Ishikawa (cell line): ENCODE data around the gene TADA3.

Experiments
- CREB1 ChIP-seq: IDR thresholded peaks from 2 replicates; pipeline ENCODE4 v1.6.1; 2012; ENCODE audit warnings: low read depth
- MAX ChIP-seq: IDR thresholded peaks from 2 replicates; pipeline ENCODE4 v1.6.1; 2012
- REST ChIP-seq: IDR thresholded peaks from 2 replicates; pipeline ENCODE4 v1.6.1; 2012; ENCODE audit warnings: low read depth, mild to moderate bottlenecking
- TCF12 ChIP-seq: IDR thresholded peaks from 2 replicates; pipeline ENCODE4 v1.6.1; 2012; ENCODE audit warnings: low read depth

- TF ChIP-seq CREB1 (no peak), MAX (no peak), REST (no peak), TCF12 (no peak)
Measured at GRCh38 chr3:9784965-9785364, 7.3 kb downstream of the TADA3 start.
